ENCODE results near the gene EMP2.
"Not testable (repeated sequence)": the region's sequence is repeated elsewhere in the genome, so short reads cannot be mapped to it uniquely, and the experiment has no call there.

Gene EMP2, protein sequence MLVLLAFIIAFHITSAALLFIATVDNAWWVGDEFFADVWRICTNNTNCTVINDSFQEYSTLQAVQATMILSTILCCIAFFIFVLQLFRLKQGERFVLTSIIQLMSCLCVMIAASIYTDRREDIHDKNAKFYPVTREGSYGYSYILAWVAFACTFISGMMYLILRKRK

DNA sequence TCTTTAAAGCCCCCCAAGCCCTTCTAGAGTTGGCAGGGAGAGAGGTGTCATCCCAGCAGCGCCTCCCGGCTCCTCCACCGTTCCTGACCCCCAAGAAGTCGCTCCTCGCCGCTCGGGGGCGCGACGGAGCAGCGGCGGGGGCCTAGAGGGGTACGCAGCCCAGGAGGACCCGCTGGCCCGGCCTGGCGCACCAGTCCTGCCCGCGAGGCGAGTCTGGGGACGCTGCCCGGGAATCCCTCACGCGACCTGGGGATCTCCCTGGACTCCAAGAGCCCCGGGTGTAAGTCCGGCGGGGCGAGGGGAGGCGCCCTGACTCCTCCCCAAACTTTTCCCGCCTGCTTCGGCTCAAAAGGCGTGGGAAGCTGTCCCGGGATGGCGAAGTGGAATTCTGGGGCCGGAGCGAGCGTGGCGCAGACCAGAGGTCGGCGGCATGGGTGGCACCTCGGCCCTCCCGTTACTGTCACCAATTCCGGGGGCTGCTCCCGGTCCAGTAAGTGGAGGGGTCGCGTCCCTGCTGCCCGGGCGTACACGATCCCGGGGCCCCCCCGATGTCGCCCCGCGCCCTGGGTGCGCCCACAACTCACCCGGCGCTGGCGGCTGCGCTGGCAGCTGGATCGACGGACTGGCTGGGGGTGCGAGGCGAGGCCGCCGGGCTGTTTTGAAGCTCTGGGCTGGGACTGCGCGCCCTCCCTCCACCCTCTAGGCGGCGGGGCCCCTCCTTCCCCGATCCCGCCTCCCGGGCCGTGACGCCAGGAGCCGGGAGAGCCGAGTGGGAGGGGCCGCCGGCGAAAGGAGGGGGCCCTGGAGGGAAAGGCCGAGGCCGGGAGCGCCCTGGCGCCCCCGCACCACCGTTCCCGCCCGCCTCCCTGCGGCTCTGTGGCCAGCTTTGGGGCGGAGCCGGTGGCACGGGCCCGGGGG lies at the start of gene EMP2:
TSS of gene EMP2 (minus strand) at position 634 of the 918 bp plus-strand sequence. CDS start 32,981 bp downstream, outside the sequence.
- peak; percentile 90 for DNase-seq

DNA sequence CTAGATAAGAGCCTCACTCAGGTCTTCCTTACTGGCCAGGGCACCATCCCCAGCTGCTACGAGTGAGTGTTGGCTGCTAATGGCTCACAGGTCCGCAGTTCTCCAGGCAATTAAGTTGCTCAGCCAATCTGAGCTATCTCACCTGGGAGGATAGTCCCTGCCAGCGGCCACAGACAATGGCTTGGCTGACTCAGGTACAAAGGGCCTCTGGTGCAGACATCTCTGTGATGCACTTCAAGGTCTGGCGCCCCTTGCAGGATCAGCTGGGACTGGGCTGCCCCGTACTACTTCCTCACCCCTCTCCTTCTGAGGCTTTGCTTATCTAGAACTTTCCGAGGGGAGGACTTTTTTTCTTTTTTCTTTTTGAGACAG lies 49.2 kb upstream of the EMP2 start:
- no peak for DNase-seq

DNA sequence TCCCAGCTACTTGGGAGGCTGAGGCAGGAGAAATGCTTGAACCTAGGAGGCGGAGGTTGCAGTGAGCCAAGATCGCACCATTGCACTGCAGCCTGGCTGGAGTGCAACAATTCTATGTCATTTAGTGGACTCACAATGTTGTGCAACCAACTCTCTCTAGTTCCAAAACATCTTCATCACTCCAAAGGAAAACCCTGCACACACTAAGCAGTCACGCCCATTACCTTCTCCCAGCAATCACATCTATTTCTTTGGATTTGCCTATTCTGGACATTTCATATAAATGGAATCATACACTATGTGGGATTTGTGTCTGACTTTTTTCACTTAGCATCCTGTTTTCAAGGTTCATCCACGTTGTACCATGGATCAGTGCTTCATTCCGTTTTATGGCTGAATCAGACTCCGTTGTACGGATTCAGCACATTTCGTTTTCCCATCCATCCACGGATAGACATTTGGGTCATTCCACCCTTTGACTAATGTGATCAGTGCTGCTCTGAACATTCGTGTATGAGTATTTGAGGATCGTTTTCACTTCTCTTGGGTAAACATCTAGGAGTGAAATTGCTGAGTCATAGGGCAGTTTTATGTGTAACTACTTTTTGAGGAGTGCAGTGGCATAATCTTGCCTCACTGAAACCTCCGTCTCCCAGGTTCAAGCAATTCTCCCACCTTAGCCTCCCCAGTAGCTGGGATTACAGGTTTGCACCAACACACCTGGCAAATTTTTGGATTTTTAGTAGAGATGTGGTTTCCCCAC lies 45.4 kb upstream of the EMP2 start:
- DNase-seq, result no peak

DNA sequence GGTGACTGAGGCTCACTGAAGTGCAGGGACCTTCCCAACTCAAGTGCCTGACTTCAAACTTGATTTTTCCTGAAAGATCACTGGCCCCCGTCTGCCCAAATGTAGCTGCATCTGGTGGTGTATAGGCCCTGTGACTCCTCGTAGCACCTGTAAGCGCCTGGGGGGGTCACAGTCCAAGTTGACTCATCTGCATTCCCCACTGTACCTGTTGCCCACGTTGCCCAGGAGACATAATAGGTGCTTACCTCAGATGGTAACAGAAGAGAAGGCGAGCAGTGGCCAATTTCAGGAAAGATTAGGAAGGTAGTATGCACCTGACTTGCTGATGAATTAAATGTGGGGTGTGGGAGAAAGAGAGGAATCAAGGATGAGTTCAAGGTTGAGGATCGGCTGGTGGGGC lies 44.1 kb upstream of the EMP2 start:
- DNase-seq, result no peak

DNA sequence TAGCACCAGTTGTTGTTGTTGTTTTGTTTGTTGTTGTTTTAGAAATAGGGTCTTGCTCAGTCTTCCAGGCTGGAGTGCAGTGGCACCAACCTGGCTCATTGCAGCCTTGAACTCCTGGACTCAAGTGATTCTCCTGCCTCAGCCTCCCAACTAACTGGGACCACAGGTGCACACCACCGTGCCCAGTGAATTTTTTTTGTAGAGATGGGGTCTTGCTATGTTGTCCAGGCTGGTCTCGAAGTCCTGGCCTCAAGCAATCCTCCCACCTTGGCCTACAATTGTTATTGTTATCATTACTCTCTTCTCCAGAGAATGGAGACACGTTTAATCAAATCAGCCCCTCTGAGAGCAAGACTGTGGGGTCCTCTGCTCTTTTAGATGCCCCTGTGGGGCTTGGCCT lies 42.7 kb upstream of the EMP2 start:
- DNase-seq, result no peak

DNA sequence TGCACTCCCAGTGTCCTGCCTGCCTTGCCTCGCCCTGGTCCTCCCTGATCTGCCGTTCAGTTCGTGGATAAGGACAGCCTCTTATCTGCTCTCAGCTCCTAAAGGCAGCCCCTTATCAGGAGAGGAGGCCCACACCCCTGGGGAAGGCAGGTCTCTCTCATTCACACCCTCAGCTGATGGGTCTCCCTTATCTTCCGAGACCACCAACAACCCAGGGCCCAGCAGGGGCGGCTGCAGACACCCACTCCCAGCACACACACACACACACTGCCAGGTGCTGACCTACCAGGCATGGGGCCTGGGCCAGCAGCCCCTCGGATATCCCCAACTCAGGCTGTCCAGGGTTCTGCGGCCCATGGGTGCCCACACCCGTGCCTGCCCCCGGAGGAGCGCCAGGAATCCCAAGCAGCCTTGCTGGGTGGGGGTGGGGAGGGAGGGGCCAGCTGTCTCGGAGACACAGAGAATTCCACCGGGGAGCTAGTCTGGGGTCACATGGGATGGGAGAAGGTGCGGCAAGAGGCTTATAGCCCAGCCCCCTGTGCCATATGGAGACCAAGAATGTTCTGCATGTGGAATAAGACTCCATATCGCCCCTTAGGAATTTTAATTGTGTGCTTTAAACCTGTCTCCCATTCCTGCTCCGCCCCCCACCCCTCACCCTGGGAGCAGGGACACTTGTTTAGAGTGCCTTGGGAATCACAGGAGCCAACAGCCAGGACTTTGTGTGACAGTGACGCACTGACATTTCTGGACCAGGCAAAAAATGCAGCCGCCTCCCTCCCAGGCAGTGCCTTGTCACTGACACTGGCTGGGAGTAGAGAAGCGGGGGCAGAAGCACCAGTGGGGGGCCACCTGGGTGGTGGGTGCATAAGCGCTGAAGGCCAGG lies 41.9 kb upstream of the EMP2 start:
- no peak for DNase-seq

DNA sequence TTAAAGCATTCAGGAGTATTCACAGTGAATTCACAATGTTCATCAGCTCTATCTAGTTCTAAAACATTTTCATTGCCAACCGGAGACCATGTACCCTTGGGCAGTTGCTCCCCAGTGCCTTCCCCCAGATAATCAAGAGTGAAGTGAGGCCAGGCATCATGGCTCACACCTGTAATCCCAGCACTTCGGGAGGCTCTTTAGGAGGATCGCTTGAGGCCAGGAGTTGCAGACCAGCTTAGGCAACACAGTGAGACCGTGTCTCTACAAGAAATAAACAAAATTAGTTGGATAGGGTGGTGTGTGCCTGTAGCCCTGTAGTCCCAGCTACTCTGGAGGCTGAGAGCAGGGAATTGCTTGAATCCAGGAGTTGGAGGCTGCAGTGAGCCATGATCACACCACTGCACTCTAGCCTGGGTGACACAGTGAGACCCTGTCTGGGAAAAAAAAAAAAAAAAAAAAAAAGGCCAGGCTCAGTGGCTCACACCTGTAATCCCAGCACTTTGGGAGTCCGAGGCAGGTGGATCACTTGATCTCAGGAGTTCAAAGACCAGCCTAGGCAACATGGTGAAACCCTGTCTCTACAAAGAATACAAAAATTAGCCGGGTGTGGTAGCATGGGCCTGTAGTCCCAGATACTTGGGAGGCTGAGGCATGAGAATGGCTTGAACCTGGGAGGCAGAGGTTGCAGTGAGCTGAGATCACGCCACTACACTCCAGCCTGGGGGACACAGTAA lies 41.0 kb upstream of the EMP2 start:
- not testable (repeated sequence) for DNase-seq

DNA sequence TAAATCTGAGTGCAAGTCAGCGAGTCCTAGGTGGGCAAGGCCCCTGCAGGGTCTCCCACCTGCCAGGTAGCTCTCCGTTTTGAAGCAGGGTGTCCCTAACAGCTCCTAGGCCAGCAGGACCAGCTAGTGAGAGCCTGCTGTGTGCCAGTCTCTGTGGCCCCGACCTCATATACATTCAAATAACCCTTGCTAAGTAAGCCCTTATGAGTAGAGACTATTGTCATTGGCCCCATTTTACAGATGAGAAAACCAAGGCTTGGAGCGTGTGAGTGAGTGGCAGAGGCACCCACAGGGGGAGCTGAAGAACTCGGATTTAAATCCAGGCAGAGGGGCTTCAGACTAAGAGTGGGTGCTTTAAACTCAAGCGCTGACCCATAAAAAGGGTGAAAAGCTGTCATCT lies 39.7 kb upstream of the EMP2 start:
- DNase-seq, result no peak

DNA sequence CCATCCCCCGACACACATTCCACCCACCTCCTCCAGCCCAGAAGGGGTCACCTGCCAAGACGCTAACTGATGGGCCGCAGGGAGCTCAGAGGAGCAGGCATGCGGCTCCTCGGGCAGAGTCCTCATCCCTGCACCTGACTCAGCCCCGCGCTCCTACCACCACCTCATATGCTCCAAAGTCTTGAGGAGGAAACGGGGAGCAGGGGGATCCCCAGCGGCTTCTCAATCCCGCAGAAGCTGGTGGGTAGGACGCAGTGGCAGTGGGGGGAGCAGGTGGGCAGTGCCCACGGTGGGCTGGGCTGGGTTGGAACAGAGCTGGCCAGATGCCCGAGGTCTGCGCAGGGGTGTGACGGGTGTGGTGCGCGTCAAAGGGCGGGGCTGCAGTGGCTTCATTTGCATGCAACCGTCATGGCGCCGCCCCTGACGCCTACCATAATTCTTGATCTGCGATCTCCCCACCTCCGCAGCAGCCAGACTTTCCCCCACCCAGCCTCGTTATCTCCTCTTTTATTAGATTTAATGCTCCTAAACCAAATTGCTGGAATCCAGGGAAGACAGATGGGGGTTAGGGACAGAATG lies 39.0 kb upstream of the EMP2 start:
- DNase-seq, result no peak

DNA sequence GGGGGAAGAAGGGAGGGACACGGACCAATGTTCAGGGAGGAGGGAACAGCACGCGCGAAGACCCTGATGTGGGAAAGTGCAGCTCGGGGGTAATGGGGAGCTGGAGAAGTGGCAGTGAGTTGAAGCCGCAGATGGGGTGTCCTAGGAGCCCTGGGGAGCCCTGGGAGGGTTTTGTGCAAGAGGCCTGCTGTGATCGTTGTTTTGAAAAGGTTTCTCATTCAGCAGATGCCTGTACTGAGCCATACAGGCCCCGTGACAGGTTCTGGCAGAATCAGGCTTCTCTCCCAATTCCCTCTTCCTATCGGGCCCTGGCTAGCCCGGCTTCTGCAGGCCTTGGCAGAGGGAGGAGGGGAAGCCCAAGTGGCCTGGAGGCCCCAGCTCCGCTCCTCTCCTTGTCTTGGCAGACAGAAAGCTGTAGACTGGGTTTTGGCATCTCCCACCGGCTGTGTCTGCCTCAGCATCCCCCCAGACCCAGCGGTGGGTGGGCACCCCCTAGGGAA lies 38.4 kb upstream of the EMP2 start:
- DNase-seq, result no peak

DNA sequence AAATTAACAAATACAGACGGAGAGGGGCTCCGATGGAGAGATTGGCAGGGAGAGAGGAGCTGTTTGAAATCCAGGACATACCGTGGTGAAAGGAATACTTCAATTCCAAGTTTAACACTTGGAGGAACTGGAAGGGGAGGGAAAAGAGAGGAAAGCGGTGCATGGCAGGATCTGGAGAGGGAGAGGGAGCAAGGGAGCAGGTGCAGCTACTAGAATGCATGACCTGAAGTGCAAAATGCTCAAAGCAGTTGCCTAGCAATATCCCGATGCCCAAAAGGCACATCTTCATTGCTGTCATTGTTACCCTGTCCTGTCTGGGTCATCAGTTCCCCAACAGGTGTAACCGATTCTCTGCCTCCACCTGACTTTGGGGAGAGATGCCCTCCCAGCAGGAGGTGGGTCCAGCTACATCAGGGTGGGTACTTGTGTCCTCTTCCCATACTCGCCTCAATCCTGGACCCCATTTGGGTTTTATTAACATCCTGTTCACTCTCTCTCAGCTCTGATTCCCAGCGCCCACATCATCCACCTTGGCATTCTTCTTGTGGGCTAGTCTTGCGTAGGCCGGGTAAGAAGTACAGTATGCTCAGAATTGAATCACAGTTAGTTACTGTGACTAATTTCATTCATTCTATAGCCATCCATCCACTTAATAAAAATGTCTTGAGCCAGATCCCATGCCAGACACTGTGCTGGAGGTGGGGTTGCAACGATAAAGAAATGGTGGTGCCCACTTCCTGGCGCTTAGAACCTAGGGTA lies 37.4 kb upstream of the EMP2 start:
- DNase-seq, result no peak

DNA sequence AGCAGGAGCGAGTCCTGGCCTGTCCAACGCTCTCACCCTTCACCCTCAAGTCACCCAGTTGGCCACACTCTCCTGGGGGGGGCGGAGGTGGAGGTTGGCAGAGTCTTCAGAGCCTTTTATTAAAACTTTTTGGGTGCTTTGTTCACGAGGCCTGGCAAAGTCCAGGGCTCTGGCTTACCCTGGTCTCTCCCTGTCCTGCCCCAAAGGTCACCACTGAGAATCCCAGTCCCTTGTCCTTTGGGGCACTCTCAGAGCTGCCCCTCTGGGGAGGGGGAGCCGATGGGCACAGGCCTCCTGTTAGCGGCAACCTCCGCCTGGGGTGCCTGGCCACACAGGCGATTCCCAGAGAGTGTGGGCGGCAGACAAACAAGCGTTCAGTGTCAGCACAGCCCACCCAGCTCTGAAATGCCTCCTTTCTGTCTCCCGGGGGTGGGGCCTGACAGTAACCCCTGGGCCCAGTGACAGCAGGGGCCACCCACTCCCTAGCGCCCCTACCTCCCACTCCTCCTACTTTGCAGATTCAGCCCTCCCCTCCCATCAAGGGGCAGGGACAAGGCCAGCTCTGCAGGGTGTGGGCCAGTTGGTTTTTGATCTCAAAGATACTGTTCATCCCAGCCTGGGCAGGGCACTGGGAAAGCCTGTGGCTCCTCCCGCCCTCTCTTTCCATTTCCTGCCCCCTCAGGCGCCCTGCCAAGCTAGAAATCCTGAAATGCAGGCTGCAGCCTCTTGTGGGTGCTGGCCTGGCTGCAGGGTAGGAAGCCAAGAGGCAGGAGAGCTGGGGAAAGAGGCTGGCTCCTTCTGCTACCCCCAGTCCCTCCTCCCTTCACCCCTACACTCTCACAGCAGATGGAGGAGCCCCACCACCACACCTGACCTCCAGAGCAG lies 36.6 kb upstream of the EMP2 start:
- DNase-seq, result peak; percentile 80

DNA sequence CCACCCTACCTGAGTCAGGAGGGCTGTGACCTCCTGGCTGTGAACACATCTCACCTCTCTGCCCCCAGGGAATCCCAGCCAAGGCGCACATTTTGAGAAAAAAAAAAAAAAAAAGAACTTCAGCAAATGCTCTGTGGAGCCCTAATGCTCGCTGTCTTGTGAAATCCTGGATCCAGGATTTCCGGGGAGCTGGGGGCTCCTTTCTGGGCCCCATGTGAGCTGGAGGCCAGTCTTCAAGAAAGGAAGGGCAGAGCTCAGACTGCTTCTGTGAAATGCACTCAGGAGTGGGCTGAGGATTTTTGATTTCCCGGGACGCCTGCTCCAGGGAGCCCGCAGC lies 36.0 kb upstream of the EMP2 start:
- DNase-seq, result no peak

DNA sequence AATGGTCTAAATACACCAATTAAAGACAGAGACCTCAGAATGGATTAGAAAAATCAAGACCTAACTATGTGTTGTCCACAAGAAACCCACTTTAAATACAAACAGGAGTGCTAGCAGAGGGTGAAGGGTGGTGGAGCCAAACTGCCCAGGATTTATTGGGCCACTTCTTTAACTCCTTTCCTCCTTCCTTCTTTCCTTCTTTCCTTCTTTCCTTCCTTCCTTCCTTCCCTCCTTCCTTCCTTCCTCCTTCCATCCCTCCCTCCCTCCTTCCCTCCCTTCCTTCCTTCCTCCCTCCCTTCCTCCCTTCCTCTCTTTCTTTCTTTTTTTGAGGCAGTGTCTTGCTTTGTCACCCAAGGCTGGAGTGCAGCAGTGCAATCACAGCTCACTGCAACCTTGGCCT lies 34.3 kb upstream of the EMP2 start:
- no peak for DNase-seq

DNA sequence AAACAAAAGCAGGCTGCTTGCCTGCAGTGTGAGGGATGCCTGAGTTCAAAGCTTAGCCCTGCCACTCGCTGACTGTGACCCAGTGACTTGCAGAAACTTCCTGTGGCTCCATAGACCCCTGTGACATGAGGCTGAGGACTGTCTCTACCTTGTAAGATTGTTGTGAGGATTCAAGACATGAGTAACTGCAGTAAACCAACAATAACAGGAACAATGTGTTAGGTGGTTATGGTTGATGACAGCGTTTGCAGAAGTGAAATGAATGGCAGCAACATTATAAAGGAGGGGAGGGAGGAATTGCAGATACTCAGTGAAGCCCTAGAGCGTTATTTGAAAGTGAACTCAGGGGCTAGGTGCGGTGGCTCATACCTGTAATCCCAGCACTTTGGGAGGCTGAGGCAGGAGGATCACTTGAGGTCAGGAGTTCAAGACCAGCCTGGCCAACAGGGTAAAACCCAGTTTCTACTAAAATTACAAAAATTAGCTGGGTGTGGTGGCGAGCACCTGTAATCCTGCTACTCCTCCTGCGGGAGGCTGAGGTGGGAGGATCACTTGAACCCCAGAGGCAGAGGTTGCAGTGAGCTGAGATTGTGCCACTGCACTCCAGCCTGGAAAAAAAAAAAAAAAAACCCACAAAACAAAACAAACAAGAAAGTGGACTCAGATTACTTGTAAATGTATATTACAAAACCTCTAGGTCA lies 33.5 kb upstream of the EMP2 start:
- DNase-seq, result no peak

DNA sequence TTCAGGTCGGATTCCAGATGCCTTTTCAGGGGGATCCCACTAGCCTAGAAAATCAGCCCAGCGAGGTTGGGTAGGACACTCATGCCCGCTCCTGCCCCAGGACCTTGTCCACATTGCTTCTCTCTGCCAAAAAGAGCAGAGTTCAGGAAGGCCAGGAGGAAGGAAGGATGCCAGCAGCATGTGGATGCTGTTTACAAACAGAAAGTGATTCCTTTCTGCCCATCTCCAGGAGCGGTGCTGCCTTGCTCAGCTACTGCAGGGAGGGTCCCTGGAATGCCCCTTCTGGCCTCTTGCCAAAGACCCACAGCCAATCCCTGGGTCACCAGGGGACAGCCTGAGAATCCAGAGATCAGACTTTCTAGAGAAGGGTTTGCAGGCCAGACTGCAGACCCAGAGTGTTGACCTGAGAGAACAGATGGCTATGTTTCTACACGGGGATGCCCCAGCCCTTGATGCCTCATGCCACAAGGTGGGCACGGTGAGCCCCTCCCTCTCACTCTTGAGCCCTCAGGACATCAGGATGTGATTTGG lies 32.3 kb upstream of the EMP2 start:
- no peak for DNase-seq

DNA sequence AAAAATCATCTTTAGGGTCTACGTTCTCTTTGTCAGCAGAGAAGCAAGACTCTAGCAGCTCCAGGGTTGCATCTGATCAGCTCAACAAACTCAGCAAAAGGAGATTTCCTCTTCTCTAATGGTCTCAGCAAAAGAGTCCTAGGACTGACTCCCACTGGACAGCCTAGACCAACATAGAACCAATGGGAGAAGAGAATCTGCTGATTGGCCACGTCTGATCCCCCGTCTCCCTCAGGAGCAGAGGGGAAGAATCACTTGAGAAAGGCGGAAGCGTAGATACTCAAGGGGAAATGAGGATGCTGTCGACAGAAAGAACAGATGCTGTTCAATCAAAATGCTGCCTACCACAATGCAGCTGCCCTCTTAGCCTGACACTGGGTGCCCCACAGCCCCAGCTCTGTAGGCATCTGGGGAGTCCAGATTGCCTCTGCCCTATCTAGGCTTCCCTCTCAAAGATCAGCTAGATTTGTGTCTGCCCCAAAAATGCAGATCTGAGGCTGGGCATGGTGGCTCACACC lies 31.5 kb upstream of the EMP2 start:
- DNase-seq, result no peak

DNA sequence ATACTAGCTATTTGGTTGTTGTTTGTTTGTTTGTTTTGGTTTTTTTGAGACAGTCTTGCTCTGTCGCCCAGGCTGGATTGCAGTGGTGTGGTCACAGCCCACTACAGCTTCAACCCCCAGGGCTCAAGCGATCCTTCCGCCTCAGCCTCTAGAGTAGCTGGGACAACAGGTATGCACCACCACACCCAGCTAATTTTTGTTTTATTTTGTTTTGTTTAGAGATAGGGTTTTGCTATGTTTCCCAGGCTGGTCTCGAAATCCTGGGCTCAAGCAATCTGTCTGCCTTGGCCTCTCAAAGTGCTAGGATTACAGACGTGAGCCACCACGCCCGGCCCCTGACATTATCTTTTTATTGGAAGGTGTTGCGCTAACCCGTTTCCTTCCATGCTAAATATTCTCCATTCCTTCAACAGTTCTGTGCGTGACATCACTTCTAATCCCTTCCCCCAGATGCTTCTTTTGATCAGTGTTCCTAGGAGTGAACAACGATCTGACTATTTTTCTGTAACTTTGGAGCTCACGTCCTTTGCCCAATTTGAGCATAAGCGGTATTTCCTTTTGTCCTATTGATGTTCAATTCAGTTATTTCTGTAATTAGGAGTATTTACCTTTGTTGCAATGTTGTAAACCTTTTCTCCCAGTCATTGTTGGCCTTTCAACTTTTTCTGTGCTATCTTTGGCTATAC lies 30.2 kb upstream of the EMP2 start:
- DNase-seq, result no peak

Data from right hindlimb (tissue), 1 donor.